Spleen (tissue), 7 donors: ENCODE results near the gene ZNF415.
"Not testable (repeated sequence)": the region's sequence is repeated elsewhere in the genome, so short reads cannot be mapped to it uniquely, and the experiment has no call there.

ENCODE experiments used
- CTCF ChIP-seq, 11 experiments: fragments of 200-600 bp in 7 of 11; fragments of 450-650 bp in 4 of 11; sonication (generic) in 4 of 11; IDR thresholded peaks in 8 of 11; conservative IDR thresholded peaks in 3 of 11; 1 replicate in 7 of 11; 2 replicates in 4 of 11; pipeline versions ENCODE4 v1.4.0 to v1.8.0; 2016 to 2021; ENCODE audit warnings: antibody characterized with exemption in 11 of 11, inconsistent platforms in 4 of 11, mild to moderate bottlenecking in 1 of 11
- POLR2A ChIP-seq, 3 donors: fragments of 450-650 bp; IDR thresholded peaks; one replicate each; pipeline ENCODE4 v1.5.1; 2017; ENCODE audit warnings: antibody characterized with exemption in 3 of 3, mild to moderate bottlenecking in 1 of 3
- POLR2AphosphoS5 ChIP-seq, 3 donors: sonication (generic); formaldehyde crosslinking; IDR thresholded peaks; one replicate each; pipeline ENCODE4 v1.5.1; 2017; ENCODE audit warnings: antibody characterized with exemption in 3 of 3
- donor health status: DM: no; HTN: no; CAD: no; lungs with moderate emphysema.
- donor health status: DM: no; HTN: no; CAD: no.
- donor health status: DM: no; HTN: no; CAD: no.

GRCh38 chr19:53096579-53096978 is 36.1 kb downstream of the ZNF415 start:
- TF ChIP-seq POLR2A (IDR thresholded peaks at IDR 0.05); CTCF (IDR thresholded peaks at IDR 0.05 in 8 of 11, conservative IDR thresholded peaks at IDR 0.05 in 3 of 11); POLR2AphosphoS5 (IDR thresholded peaks at IDR 0.05): not testable (repeated sequence)
